ENCODE measurements around the gene CD46. TPM values are rescaled to one million over a fixed set of nuclear protein-coding genes. Genes with fewer than 3 reads are reported as not detected.

The CD46 gene
- total RNA-seq, 4 donors from 2014 or later: 262 to 391 (median 286) TPM

DNA sequence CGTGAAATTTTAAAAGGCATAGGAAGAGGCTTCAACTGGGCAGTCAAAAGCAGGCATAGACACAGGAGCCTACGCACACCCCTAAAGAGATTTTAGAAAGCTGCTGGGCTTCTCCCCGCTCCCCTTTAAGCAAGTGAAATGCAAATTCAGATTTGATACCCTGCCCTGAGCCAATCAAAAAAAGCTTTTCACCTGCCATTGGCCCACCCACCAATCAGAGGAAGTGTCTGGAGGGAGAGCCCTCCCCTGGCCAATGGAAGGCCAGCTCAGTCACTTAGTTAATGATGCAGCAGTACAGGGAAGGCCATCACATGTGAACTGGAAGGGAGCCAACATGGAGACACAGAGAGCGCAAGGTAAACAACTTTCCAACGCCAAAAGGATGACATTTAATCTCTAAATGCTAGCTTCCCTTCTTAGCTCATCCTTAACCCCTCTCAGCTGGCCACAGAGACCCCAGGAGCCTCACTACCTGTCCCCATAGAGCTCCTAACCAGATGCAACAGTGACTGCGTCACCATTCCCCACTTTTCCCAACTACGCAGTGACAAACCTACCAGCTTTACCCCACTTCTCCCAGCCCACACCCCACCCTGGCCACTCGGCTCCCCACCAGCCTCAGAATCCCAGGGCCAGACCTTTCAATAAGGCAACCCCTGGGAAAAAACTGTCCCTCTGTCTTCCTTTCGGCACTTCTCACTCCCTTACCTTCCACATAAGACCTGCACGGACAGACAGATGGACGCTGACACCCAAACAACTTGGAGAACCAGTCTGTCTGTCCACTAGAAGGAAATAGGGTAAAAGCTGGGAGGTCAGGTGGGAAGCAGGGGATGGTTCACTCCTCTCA, 71.0 kb downstream of the CD46 start:
- no peak for TF ChIP-seq CTCF (IDR thresholded peaks at IDR 0.05; ENCODE audit: low read depth)

DNA sequence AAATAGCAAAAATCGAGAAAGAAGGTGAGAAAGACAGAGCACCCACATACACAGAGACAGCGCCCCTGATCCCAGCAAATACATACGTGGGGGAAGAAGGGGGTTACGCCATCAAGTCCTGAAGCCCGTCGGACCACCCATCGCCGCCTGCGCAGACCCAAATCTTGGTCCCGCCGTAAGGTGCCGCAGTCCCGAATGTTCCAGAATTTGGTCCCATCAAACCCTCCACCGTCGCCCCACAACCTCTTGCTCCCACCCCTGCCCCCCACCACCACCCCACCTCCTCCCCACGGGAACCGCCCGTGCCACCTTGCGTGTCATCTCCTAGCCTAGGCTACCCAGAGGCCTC, 71.7 kb downstream of the CD46 start:
- TF ChIP-seq CTCF (IDR thresholded peaks at IDR 0.05; ENCODE audit: low read depth): no peak

- no peak for TF ChIP-seq CTCF (IDR thresholded peaks at IDR 0.05; ENCODE audit: low read depth)
Observed at GRCh38 chr1:207823880-207824566, 72.2 kb downstream of the CD46 start.

DNA sequence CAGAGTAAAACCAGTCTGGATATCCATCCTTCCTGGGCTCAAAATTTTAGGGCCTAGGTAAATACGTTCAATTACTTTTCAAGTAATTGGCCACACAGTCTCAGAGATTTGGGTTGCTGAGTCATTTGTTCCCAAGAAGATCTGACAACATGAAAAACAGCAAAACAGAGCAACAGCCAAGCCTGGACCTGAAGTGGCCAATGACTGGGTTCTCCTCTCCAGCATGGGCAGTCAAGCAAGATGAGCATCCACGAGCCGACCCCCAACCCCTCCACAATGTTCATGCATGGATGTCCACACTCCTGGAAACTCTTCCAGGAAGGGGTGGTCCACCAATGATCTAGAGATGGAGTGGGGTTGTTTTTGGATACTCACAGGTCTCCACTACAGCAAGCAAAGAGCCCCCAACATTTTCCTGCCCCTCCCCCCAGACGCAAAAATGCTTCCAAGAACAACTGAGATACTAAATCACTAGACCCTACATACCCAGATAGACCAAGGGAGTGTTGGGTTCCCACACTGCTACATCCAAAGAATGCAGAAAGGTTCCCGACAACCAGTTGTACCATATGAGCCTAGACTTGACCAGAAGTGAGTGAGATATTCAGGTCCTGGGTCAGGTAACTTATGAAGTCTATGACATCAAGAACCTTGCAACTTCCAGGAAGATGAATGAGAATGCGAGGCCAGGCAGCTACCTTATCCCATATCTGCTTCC, 73.0 kb downstream of the CD46 start:
- no peak for TF ChIP-seq CTCF (IDR thresholded peaks at IDR 0.05; ENCODE audit: low read depth)

DNA sequence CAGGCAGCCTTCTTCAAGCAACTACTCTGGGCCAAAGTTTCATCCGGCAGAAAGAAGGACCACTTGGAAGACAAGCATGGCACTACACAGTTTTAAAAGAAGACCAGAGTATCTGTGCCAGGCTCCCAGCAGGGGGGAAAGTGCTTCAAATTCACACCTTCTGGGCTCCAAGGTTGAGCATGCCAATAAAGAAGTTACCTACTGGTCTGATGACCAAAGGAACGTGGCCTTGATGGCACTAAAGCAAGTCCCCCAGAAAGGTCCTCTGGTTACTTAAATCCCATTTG, 73.5 kb downstream of the CD46 start:
- no peak for TF ChIP-seq CTCF (IDR thresholded peaks at IDR 0.05; ENCODE audit: low read depth)

DNA sequence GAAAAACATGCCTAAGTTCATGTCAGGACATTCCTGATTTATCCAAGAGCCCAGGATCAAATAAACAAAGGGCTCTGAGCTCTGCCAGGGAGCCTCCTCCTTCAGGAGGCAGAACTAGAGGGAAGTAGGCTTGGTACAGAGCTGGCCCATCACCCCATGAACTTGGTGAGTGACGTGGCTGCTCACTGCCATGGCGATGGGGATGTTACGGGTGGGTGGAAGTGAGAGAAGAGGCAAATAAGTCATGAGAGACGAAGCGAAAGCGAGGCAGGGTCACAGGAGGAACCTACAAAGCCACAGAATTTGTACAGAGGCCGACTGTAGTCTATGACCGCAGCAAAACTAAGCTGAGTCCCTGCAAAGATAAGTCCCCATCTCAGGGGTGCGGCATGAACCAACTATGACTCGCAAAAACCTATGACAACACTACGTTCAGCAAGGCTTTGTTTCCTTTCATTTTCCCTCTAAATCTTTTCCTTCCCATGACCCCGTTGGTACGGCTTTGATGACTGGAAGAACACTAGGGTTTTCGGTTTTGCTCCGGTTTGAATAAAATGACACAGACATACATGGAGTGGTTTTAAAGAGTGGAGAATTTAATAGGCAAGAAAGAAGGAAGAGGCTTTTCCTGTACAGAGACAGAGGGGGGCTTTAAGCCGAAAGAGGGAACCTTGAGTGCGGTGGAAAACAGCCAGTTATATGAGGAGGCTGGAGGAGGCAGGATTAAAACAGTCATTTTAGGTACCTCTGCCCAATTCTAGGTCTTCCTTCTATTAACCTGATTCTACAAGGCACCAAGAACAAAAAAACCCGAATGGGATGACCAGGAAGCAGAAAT, 74.1 kb downstream of the CD46 start:
- TF ChIP-seq CTCF (IDR thresholded peaks at IDR 0.05; ENCODE audit: low read depth): no peak

All from subcutaneous adipose tissue (tissue), 4 donors.